Tibial nerve (tissue), 4 donors: ENCODE measurements around the gene CEBPG.

ENCODE experiments used
- CTCF ChIP-seq, 5 experiments: fragments of 200-600 bp in 3 of 5; fragments of 450-650 bp in 2 of 5; sonication (generic) in 3 of 5; IDR thresholded peaks; one replicate each; pipeline ENCODE4 v1.5.1; 2016 to 2019; ENCODE audit warnings: antibody characterized with exemption in 5 of 5, mild to moderate bottlenecking in 3 of 5, moderate library complexity in 2 of 5
- EP300 ChIP-seq, 2 donors: sonication (generic); formaldehyde crosslinking; IDR thresholded peaks; one replicate each; pipeline ENCODE4 v1.6.1; 2017; ENCODE audit warnings: antibody characterized with exemption in 2 of 2, mild to moderate bottlenecking in 1 of 2
- POLR2A ChIP-seq, 2 donors: fragments of 450-650 bp; IDR thresholded peaks; one replicate each; pipeline ENCODE4 v1.6.1; 2017; ENCODE audit warnings: antibody characterized with exemption in 2 of 2, mild to moderate bottlenecking in 2 of 2, moderate library complexity in 2 of 2

- TF ChIP-seq POLR2A (IDR thresholded peaks at IDR 0.05) (no peak), CTCF (IDR thresholded peaks at IDR 0.05) (no peak), EP300 (IDR thresholded peaks at IDR 0.05) (no peak)
These were observed 47.3 kb downstream of the CEBPG start for GRCh38 chr19:33420821-33421220.
